Measurements from ENCODE around the gene ETV4. TPM values are rescaled to one million over a fixed set of nuclear protein-coding genes. Genes with fewer than 3 reads are reported as not detected.

The ETV4 gene
- total RNA-seq, 2 donors from 2014 or later, result 1.2 to 1.5 TPM

DNA sequence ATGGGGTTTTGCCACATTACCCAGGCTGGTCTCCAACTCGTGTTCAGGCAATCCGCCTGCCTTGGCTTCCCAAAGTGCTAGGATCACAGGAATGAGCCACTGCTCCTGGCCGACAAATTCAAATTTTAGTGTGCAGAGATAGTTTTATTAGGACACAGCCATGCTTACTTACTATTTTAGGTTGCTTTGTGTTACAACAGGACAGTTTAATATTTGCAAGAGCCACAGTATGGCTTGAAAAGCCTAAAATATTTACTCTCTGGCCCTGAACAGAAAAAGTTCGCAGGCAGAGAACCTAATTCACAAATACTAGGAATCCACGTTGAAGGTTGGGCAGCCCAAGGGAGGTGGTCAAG, 12.6 kb upstream of the ETV4 start:
- no peak for DNase-seq (ENCODE audit: low spot score)
- ATAC-seq (ENCODE audit: insufficient number of reproducible peaks, low FRiP score, low read depth), result no peak
- Histone ChIP-seq H3K9me3 (no peaks in the 10 kb centered on the region), H3K4me3 (no peak overlapping the region), H3K4me1 (ENCODE audit: control insufficient read depth in 1 of 2, low read depth in 2 of 2) (no peaks in the 10 kb centered on the region), H3K36me3 (no peaks in the 10 kb centered on the region), H3K27me3 (replicated peaks; ENCODE audit: insufficient read depth) (no peaks in the 10 kb centered on the region), H3K27ac (no peak overlapping the region)
- no peak for TF ChIP-seq CTCF (IDR thresholded peaks at IDR 0.05)

- H3K36me3 ChIP-seq, result no peaks in the 10 kb centered on the region
- H3K9me3 ChIP-seq, result no peaks in the 10 kb centered on the region
- DNase-seq (ENCODE audit: low spot score) (no peak), ATAC-seq (ENCODE audit: insufficient number of reproducible peaks, low FRiP score, low read depth) (no peak)
- TF ChIP-seq CTCF (IDR thresholded peaks at IDR 0.05), result no peak
- no peak overlapping the region for H3K27ac ChIP-seq
- H3K4me1 ChIP-seq (ENCODE audit: control insufficient read depth in 1 of 2, low read depth in 2 of 2), result no peaks in the 10 kb centered on the region
- no peak overlapping the region for H3K4me3 ChIP-seq
- no peaks in the 10 kb centered on the region for H3K27me3 ChIP-seq (replicated peaks; ENCODE audit: insufficient read depth)
Observed at GRCh38 chr17:43556292-43556691, 10.2 kb upstream of the ETV4 start.

DNA sequence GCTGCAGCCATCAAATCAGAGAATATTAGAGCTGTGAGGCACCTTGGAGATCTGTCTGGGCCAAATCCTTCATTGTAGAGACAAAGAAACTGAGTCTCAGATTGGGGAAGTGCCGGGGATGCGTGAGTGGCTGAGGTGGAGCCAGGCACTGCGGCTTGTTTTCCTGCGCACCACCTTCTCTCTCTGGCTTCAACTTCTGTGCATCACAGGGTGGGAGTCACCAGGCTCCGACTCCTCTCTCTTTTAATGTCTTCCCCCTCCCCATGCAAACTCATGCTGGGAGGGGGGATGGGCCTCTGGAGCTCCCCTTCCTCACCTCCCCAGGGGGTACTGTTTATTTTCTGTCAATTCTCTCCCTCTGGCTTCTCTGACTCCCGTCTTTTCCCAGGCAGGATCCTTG, 8.7 kb upstream of the ETV4 start:
- no peak for TF ChIP-seq CTCF (IDR thresholded peaks at IDR 0.05)
- DNase-seq (ENCODE audit: low spot score), result no peak
- Histone ChIP-seq H3K4me3 (no peak overlapping the region), H3K27me3 (replicated peaks; ENCODE audit: insufficient read depth) (no peaks in the 10 kb centered on the region), H3K36me3 (no peaks in the 10 kb centered on the region), H3K27ac (no peak overlapping the region), H3K9me3 (no peaks in the 10 kb centered on the region), H3K4me1 (ENCODE audit: control insufficient read depth in 1 of 2, low read depth in 2 of 2) (no peaks in the 10 kb centered on the region)
- ATAC-seq (ENCODE audit: insufficient number of reproducible peaks, low FRiP score, low read depth), result no peak

DNA sequence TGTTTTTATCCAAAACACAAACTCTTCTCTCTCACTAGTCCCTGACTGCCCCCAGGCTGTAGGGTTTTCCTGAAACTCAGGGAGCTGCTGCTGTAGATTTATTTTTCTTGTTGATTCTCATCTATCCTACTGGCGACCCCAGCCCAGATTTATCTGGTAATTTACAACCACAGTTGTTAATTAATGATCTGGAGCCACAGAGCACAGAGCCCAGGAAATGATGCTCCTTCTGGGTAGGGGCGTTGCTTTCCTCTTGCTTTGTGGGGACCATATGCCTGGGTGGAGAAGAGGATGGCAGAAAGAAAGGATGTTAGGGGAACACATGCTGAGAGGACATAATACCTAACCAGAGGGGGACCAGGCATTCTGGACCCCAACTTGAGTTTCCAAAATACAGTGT, 7.4 kb upstream of the ETV4 start:
- DNase-seq (ENCODE audit: low spot score) (no peak), ATAC-seq (ENCODE audit: insufficient number of reproducible peaks, low FRiP score, low read depth) (no peak)
- H3K36me3 ChIP-seq, result no peaks in the 10 kb centered on the region
- no peak overlapping the region for H3K27ac ChIP-seq
- no peak overlapping the region for H3K4me3 ChIP-seq
- H3K27me3 ChIP-seq (replicated peaks; ENCODE audit: insufficient read depth), result no peaks in the 10 kb centered on the region
- H3K4me1 ChIP-seq (ENCODE audit: control insufficient read depth in 1 of 2, low read depth in 2 of 2), result no peaks in the 10 kb centered on the region
- no peaks in the 10 kb centered on the region for H3K9me3 ChIP-seq
- TF ChIP-seq CTCF (IDR thresholded peaks at IDR 0.05), result no peak

- Histone ChIP-seq H3K27me3 (replicated peaks; ENCODE audit: insufficient read depth) (no peaks in the 10 kb centered on the region), H3K4me1 (ENCODE audit: control insufficient read depth in 1 of 2, low read depth in 2 of 2) (no peaks in the 10 kb centered on the region), H3K36me3 (no peaks in the 10 kb centered on the region), H3K27ac (no peak overlapping the region), H3K4me3 (no peak overlapping the region), H3K9me3 (no peaks in the 10 kb centered on the region)
- ATAC-seq (ENCODE audit: insufficient number of reproducible peaks, low FRiP score, low read depth) (no peak), DNase-seq (ENCODE audit: low spot score) (no peak)
- TF ChIP-seq CTCF (IDR thresholded peaks at IDR 0.05), result no peak
Observed at GRCh38 chr17:43552229-43552837, 6.2 kb upstream of the ETV4 start.
